HG02798 (cell line): ENCODE data around the gene PLEKHN1.
"Not testable (repeated sequence)": the region's sequence is repeated elsewhere in the genome, so short reads cannot be mapped to it uniquely, and the experiment has no call there.

Source experiments
- ATAC-seq: cut with Tn5 transposase; IDR thresholded peaks from one replicate; pipeline ENCODE4 v1.9.1; 2021; ENCODE audit warnings: mild to moderate bottlenecking; ENCODE audit not compliant: unreplicated experiment, poor library complexity

PLEKHN1 gene

DNA sequence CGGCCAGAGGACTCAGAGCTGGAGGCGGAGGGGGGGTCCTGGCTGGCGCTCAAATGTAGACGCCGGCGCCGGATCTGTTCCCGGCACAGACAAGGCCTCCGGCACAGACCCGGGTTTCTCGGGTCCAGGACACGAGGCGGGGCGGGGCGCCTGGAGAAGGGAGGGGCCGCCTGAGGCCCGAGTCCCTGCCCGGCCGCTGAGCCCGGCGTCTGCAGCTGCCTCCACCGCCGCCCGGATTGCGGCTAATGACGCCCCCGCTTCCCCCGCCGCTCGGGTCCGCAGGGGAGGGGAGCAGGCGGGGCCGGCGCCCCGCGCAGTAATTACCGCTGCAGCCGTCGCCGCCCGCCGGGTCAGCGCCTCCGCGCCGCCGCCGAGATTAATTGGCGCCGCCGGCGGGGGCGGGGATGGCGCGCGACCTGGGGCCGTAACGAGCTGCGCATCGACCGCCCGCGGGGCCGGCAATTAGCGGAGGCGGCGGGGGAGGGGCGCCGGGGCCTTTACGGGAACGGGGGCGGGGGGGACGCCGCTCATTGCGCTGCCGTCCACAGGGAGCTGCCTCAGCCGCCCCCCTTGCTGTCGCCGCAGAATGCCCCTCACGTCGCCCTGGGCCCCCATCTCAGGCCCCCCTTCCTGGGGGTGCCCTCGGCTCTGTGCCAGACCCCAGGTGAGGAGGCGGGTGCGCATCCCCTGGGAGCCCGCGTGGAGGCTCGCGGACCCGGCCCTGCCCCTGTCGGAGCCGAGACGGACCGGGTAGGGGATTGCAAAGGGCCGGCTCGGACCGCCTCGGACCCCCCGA, 24.5 kb upstream of the PLEKHN1 start:
- no peak for ATAC-seq

GRCh38 chr1:942411-942821, 23.9 kb upstream of the PLEKHN1 start:
- ATAC-seq = no peak

DNA sequence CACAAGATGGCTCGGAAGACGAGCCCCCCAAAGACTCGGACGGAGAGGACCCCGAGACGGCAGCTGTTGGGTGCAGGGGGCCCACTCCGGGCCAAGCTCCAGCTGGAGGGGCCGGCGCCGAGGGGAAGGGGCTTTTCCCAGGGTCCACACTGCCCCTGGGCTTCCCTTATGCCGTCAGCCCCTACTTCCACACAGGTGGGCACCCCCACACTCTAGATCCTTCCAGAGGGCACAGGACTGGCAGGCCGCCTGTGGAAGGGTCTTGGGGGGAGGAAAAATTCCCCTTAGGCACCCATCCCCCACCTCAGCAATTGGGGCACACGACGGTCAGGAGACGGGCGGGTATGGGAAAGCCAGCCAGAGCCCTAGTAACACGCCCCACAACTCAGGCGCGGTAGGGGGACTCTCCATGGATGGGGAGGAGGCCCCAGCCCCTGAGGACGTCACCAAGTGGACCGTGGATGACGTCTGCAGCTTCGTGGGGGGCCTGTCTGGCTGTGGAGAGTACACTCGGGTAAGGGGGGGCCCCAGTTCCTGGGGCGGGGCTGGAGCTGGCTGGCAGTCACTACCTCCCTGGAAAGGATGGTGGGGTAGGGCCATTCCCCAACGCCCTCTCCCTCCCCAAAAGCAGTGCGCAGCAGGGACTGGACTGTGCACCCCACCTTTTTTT, 23.3 kb upstream of the PLEKHN1 start:
- ATAC-seq = no peak

GRCh38 chr1:943545-944340, 22.5 kb upstream of the PLEKHN1 start:
- ATAC-seq = no peak

DNA sequence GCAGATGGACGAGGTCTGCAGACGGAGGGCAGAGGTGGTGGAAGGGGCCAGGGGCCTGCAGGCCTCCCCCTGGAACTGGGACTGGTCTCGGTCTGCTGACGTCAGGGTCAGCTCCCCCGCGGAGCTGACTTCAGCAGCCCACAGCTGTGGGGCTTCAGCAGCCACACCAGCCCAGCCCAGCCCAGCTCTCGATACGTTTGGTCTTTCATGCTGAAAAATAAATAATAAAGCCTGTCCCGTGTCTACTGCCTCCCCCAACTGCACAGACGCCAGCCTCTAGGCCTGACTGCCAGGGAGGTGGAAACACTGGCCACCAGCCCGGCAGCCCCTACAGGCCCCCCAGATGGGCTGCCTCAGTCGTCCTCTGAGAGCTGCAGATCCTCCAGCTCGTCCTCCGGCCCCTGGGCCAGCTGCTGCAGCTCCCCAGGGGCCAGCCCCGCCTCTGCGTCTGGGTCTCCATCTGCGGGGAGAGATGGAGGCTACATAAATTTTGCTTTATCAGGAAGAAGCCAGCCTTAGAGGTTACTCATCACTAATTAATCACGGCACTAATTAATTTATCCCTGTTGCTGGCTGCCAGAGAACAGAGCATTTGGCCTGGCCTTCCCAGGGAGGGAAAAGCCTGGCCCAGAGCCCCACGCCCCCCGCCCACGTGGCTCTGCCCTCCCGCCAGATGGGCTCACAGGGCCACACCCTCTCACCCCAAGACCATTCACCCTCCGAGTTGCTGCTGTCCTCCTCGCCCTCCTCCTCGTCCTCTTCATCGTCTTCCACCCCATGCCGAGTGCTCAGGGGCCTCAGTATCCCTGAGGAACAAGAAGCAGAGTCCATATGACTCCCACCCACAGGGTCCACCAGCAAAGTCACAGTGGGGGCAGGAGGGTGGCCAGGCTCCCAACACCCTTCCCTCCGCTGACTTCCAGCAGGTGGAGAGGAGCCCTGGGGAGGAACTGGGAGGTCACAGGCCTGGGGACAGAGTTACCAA, 21.6 kb upstream of the PLEKHN1 start:
- no peak for ATAC-seq

GRCh38 chr1:945688-946556, 20.4 kb upstream of the PLEKHN1 start:
- ATAC-seq = no peak

- ATAC-seq = not testable (repeated sequence)
These were observed 19.5 kb upstream of the PLEKHN1 start for GRCh38 chr1:946811-947210.

DNA sequence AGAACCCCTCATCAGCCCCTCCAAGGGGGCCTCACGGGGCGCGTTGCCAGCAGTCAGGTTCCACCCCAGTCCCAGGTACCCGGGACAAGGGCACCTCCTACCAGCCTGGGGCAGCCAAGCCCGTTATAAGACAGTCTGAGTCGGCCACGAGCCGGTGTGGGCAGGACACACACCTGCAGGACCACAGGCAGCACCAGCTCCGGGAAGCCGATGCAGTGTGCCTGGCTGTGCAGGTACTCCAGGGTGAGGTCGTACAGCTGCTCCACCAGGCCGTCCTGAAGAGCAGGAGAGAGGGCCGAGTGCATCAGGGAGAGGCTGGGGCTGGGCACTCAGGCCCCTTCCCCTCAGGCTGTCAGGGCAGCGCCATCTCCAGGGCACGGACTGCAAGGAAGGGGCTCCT, 18.3 kb upstream of the PLEKHN1 start:
- no peak for ATAC-seq

DNA sequence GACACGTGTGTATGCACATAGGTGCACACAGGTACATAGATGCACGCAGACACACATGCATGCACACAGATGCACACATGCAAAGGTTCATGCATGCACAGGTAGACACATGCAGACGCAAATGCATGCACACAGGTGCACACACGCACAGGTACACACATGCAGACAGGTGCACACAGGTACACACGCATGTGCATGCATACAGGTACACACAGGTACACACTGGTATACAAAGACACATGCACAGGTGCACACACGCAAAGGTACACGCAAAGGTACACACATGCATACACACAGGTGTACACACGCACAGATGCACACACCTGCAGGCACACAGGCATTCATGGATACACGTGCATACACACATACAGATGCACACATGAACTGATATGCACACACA, 16.0 kb upstream of the PLEKHN1 start:
- no peak for ATAC-seq

GRCh38 chr1:950881-951280, 15.4 kb upstream of the PLEKHN1 start:
- no peak for ATAC-seq

- no peak for ATAC-seq
These were observed 14.9 kb upstream of the PLEKHN1 start for GRCh38 chr1:951364-951763.

GRCh38 chr1:952201-952600, 14.1 kb upstream of the PLEKHN1 start:
- no peak for ATAC-seq

DNA sequence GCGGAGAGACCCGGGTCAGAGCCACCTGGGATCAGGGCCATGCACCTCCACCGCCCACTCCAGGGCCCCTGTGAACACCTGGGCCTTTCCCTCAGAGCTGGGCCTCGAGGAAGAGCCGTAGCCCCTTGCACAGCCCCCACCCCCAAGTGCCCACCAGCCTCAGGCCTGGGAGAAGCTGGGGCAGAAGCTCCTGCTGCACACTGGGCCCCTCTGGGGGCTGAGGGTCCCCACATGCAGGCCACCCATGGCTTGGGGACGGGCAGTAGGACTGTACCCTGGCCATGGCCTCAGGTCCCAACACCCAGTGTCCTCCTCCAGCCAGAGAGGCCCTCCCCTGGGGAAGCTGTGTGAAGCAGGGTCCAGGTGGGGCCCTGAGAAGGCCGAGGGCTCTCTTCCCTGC, 13.7 kb upstream of the PLEKHN1 start:
- no peak for ATAC-seq

- no peak for ATAC-seq
These were observed 12.6 kb upstream of the PLEKHN1 start for GRCh38 chr1:953524-954320.

GRCh38 chr1:954927-955326, 11.4 kb upstream of the PLEKHN1 start:
- ATAC-seq = no peak

GRCh38 chr1:955474-955873, 10.8 kb upstream of the PLEKHN1 start:
- ATAC-seq = no peak

- ATAC-seq = no peak
These were observed 9.6 kb upstream of the PLEKHN1 start for GRCh38 chr1:956636-957035.
